Mesenchymal stem cell (in vitro differentiated cells and primary cell): Measurements from ENCODE around the gene KRT9.

ENCODE experiments used
- DNase-seq: peaks from one replicate; pipeline ENCODE4 v3.0.0-alpha.2; 2013
- H2AFZ ChIP-seq: one replicate; pipeline ENCODE4 v1.6.1; 2013; ENCODE audit warnings: low read depth, mild to moderate bottlenecking, control low read depth, inconsistent platforms, low read length, moderate library complexity
- H2AK5ac ChIP-seq: 2 replicates; pipeline ENCODE4 v1.6.1; 2013; ENCODE audit warnings: low read length, moderate library complexity, mild to moderate bottlenecking, inconsistent platforms; ENCODE audit not compliant: severe bottlenecking
- H2BK120ac ChIP-seq: one replicate; pipeline ENCODE4 v1.6.1; 2013; ENCODE audit warnings: low read depth, mild to moderate bottlenecking, inconsistent platforms, low read length, moderate library complexity
- H2BK12ac ChIP-seq, 2 experiments: one replicate each; pipeline ENCODE4 v1.6.1; 2013; ENCODE audit warnings: inconsistent platforms in 2 of 2, low read length in 2 of 2, mild to moderate bottlenecking in 2 of 2, moderate library complexity in 2 of 2, control low read depth in 1 of 2
- H2BK15ac ChIP-seq: one replicate; pipeline ENCODE4 v1.6.1; 2013; ENCODE audit warnings: mild to moderate bottlenecking, low read depth, inconsistent platforms; ENCODE audit not compliant: poor library complexity, severe bottlenecking
- H2BK5ac ChIP-seq: 2 replicates; pipeline ENCODE4 v1.6.1; 2013; ENCODE audit warnings: low read depth, mild to moderate bottlenecking, low read length, control low read depth, inconsistent platforms; ENCODE audit not compliant: poor library complexity, severe bottlenecking
- H3K14ac ChIP-seq, 2 experiments: one replicate each; pipeline ENCODE4 v1.6.1; 2013; ENCODE audit warnings: inconsistent platforms in 2 of 2, low read length in 2 of 2, control low read depth in 1 of 2, mild to moderate bottlenecking in 1 of 2, moderate library complexity in 1 of 2
- H3K18ac ChIP-seq, 2 experiments: one replicate each; pipeline ENCODE4 v1.6.1; 2013; ENCODE audit warnings: inconsistent platforms in 2 of 2, low read length in 2 of 2, control low read depth in 1 of 2, low read depth in 1 of 2, mild to moderate bottlenecking in 1 of 2
- H3K23ac ChIP-seq, 2 experiments: one replicate each; pipeline ENCODE4 v1.6.1; 2013; ENCODE audit warnings: inconsistent platforms in 2 of 2, low read length in 2 of 2, mild to moderate bottlenecking in 2 of 2, moderate library complexity in 2 of 2, control low read depth in 1 of 2
- H3K27ac ChIP-seq: 2 replicates; pipeline ENCODE4 v1.5.1; 2013; ENCODE audit warnings: mild to moderate bottlenecking, moderate library complexity, low read length, control low read depth, inconsistent platforms; ENCODE audit not compliant: poor library complexity, severe bottlenecking
- H3K27me3 ChIP-seq, 2 experiments: 2 replicates each; pipeline versions ENCODE4 v1.6.1 to v1.7.0; 2013; ENCODE audit warnings: low read length in 2 of 2, mild to moderate bottlenecking in 2 of 2, moderate library complexity in 2 of 2, control low read depth in 1 of 2, inconsistent platforms in 1 of 2; ENCODE audit not compliant: control insufficient read depth in 1 of 2, insufficient read depth in 1 of 2
- H3K36me3 ChIP-seq, 2 experiments: 2 replicates each; pipeline versions ENCODE4 v1.6.1 to v1.7.0; 2013; ENCODE audit warnings: low read length in 2 of 2, control low read depth in 1 of 2, inconsistent platforms in 1 of 2, low read depth in 1 of 2, mild to moderate bottlenecking in 1 of 2; ENCODE audit not compliant: insufficient read depth in 2 of 2, control insufficient read depth in 1 of 2
- H3K4ac ChIP-seq, 2 experiments: one replicate each; pipeline ENCODE4 v1.6.1; 2013; ENCODE audit warnings: inconsistent platforms in 2 of 2, low read length in 2 of 2, mild to moderate bottlenecking in 2 of 2, moderate library complexity in 2 of 2, control low read depth in 1 of 2, low read depth in 1 of 2
- H3K4me1 ChIP-seq: 2 replicates; pipeline ENCODE4 v1.6.1; 2013; ENCODE audit warnings: low read depth, low read length, control low read depth; ENCODE audit not compliant: control insufficient read depth, insufficient read depth
- H3K4me2 ChIP-seq: 2 replicates; pipeline ENCODE4 v1.6.1; 2013; ENCODE audit warnings: low read length, mild to moderate bottlenecking, inconsistent platforms; ENCODE audit not compliant: poor library complexity, severe bottlenecking
- H3K4me3 ChIP-seq, 2 experiments: 2 replicates each; pipeline versions ENCODE4 v1.5.1 to v1.7.0; 2013; ENCODE audit warnings: low read length in 2 of 2, mild to moderate bottlenecking in 2 of 2, control low read depth in 1 of 2, low read depth in 1 of 2; ENCODE audit not compliant: insufficient read depth in 1 of 2
- H3K79me1 ChIP-seq: replicated peaks from 2 replicates; pipeline ENCODE4 v1.6.1; 2013; ENCODE audit warnings: mild to moderate bottlenecking, control low read depth, low read length, inconsistent platforms; ENCODE audit not compliant: poor library complexity, severe bottlenecking
- H3K9ac ChIP-seq: 2 replicates; pipeline ENCODE4 v1.7.0; 2013; ENCODE audit warnings: mild to moderate bottlenecking, low read length, moderate library complexity
- H3K9me3 ChIP-seq: 2 replicates; pipeline ENCODE4 v1.7.0; 2013; ENCODE audit warnings: mild to moderate bottlenecking, low read length; ENCODE audit not compliant: control insufficient read depth
- H4K8ac ChIP-seq: one replicate; pipeline ENCODE4 v1.6.1; 2013; ENCODE audit warnings: inconsistent platforms, mild to moderate bottlenecking, low read length, moderate library complexity
- H4K91ac ChIP-seq: one replicate; pipeline ENCODE4 v1.6.1; 2013; ENCODE audit warnings: mild to moderate bottlenecking, low read length, inconsistent platforms
- WGBS: methylation state at CpG from one replicate; pipeline ENCODE4 v1.1.7; 2013; ENCODE audit warnings: mixed read lengths; 5-methylcytosine and 5-hydroxymethylcytosine counted together

Gene KRT9

DNA sequence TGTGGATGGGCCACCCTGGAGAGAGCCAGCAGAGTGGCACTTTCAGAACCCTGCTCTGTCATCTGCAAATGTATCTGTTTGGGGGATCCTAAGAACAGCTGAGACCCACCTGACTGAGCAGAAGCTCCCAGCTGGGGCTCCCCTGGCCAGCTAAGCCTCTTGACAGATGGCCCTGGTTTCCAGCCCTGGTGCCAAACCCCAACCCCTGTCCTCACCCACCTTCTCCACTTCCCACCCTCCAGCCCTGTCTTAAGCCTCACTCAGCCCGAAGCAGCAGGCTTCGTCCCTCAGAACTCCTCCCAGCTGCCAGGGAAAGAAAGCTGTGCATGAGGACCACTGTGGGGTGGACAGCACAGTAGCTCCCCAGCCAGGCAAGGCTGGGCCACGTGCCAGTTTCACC is 3.5 kb upstream of the KRT9 start:
- Histone ChIP-seq H4K8ac (no peak overlapping the region), H2BK120ac (no peak overlapping the region), H3K36me3 (no peaks in the 10 kb centered on the region), H3K23ac (no peak overlapping the region), H3K4me2 (no peak overlapping the region), H3K27ac (no peak overlapping the region), H2BK12ac (no peak overlapping the region), H2AFZ (no peak overlapping the region), H2AK5ac (no peak overlapping the region), H2BK15ac (no peak overlapping the region), H3K14ac (no peak overlapping the region), H3K18ac (no peak overlapping the region), H3K4me3 (no peak overlapping the region), H3K4me1 (peaks cover 10% of the 10 kb centered on the region), H3K27me3 (peaks cover 50 to 74% of the 10 kb centered on the region in 2 experiments), H3K9me3 (no peaks in the 10 kb centered on the region), H3K79me1 (no peaks in the 10 kb centered on the region), H2BK5ac (no peak overlapping the region), H3K4ac (no peak overlapping the region), H3K9ac (no peak overlapping the region), H4K91ac (no peak overlapping the region)
- DNase-seq, result no peak
- 58% methylated on average over 3 of the region's 3 CpGs for WGBS

DNA sequence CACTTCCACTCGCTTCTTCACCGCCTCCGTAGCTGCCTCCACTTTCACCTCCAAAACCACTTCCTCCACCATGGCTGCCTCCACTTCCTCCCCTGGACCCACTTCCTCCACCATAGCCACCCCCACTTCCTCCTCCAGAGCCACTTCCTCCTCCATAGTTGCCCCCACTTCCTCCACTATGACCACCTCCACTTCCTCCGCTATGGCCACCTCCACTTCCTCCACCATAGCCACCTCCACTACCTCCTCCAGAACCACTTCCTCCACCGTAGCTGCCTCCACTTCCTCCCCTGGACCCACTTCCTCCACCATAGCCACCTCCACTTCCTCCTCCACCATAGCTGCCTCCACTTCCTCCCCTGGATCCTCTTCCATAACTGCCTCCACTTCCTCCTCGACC is 4.5 kb downstream of the KRT9 start:
- Histone ChIP-seq H3K4me2 (no peak overlapping the region), H2BK12ac (no peak overlapping the region), H3K79me1 (no peaks in the 10 kb centered on the region), H2AK5ac (no peak overlapping the region), H2AFZ (no peak overlapping the region), H3K14ac (no peak overlapping the region), H4K91ac (no peak overlapping the region), H2BK5ac (no peak overlapping the region), H3K36me3 (no peaks in the 10 kb centered on the region), H2BK120ac (no peak overlapping the region), H3K4ac (no peak overlapping the region), H3K23ac (no peak overlapping the region), H3K27me3 (peaks cover 80 to 92% of the 10 kb centered on the region in 2 experiments), H3K9me3 (no peaks in the 10 kb centered on the region), H3K27ac (no peak overlapping the region), H3K18ac (no peak overlapping the region), H3K4me1 (no peaks in the 10 kb centered on the region), H2BK15ac (no peak overlapping the region), H4K8ac (no peak overlapping the region), H3K4me3 (no peak overlapping the region), H3K9ac (no peak overlapping the region)
- 93% methylated on average over 6 of the region's 6 CpGs for WGBS
- no peak for DNase-seq

DNA sequence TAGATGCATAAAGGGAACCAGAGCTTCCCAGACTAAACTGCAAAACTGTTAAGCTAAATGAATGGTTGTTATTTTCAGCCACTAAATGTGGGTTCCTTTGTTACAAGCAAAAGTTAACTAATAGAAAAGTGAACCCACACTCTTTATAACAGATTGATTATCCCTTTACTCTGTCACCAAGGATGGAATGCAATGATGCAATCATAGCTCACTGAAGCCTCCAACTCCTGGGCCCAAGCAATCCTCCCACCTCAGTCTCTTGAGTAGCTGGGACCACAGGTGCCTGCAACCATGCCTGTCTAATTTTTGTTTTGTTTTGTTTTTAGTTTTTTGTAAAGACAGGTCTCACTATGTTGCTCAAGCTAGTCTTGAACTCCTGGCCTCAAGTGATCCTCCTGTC is 6.5 kb downstream of the KRT9 start:
- Histone ChIP-seq H3K4me2 (no peak overlapping the region), H3K14ac (no peak overlapping the region), H4K8ac (no peak overlapping the region), H3K18ac (no peak overlapping the region), H2AFZ (no peak overlapping the region), H3K79me1 (no peaks in the 10 kb centered on the region), H2BK5ac (no peak overlapping the region), H2BK15ac (no peak overlapping the region), H3K23ac (no peak overlapping the region), H3K9me3 (no peaks in the 10 kb centered on the region), H3K36me3 (no peaks in the 10 kb centered on the region), H3K4me3 (no peak overlapping the region), H3K9ac (no peak overlapping the region), H3K4ac (no peak overlapping the region), H3K27ac (no peak overlapping the region), H3K27me3 (peaks cover 69 to 80% of the 10 kb centered on the region in 2 experiments), H3K4me1 (no peaks in the 10 kb centered on the region), H2AK5ac (no peak overlapping the region), H2BK12ac (no peak overlapping the region), H2BK120ac (no peak overlapping the region), H4K91ac (no peak overlapping the region)
- no peak for DNase-seq

DNA sequence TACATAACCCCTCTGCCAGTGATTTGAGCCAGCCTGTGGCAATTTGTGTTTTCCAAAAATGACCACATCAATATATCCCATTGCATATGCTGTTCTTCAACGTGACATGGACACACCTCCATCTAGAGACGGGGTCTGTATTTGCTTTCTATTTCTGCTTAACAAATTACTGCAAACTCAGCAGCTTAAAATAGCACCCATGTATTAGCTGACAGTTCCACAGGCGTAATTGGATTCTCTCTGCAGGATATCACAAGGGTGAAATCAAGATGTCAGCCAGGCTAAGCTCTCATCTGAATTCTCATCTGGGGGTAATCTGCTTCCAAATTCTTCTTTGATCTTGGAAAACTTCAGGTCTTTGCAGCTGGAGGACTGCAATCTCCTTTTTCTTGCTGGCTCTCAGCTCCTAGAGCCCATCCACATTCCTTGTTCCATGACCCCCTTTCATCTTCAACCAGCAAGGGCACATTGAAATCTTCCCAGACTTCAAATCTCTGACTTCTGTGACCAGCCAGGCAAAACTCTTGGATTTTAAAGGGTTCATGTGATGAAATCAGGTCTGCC is 8.2 kb downstream of the KRT9 start:
- no peak overlapping the region for H2BK120ac ChIP-seq
- 41% methylated on average over 3 of the region's 3 CpGs for WGBS
- H3K23ac ChIP-seq, result no peak overlapping the region
- no peaks in the 10 kb centered on the region for H3K79me1 ChIP-seq
- H3K4me1 ChIP-seq, result no peaks in the 10 kb centered on the region
- no peak overlapping the region for H3K4me3 ChIP-seq
- no peak overlapping the region for H2AK5ac ChIP-seq
- H3K27ac ChIP-seq, result no peak overlapping the region
- H3K27me3 ChIP-seq, result peaks cover 54 to 64% of the 10 kb centered on the region in 2 experiments
- H4K8ac ChIP-seq, result no peak overlapping the region
- H2AFZ ChIP-seq, result no peak overlapping the region
- H3K4ac ChIP-seq, result no peak overlapping the region
- H2BK12ac ChIP-seq, result no peak overlapping the region
- H4K91ac ChIP-seq, result no peak overlapping the region
- H3K14ac ChIP-seq, result no peak overlapping the region
- H3K36me3 ChIP-seq, result no peaks in the 10 kb centered on the region
- no peak overlapping the region for H2BK15ac ChIP-seq
- no peaks in the 10 kb centered on the region for H3K9me3 ChIP-seq
- no peak overlapping the region for H3K4me2 ChIP-seq
- H3K9ac ChIP-seq, result no peak overlapping the region
- no peak for DNase-seq
- no peak overlapping the region for H2BK5ac ChIP-seq
- no peak overlapping the region for H3K18ac ChIP-seq
